ENCODE results near the gene LRWD1. TPM values are rescaled to one million over a fixed set of nuclear protein-coding genes. Genes with fewer than 3 reads are reported as not detected.

Gene LRWD1
- total RNA-seq, 1 experiment from 2014 or later = 55.8 TPM

- no TSS peak for BruUV-seq (replicated peaks)
- Histone ChIP-seq H3K4me1 (ENCODE audit: control insufficient read depth, insufficient read depth, low read length) (peaks cover 3% of the 10 kb centered on the region), H3K36me3 (ENCODE audit: control insufficient read depth, insufficient read depth, low read length) (no peaks in the 10 kb centered on the region), H3K9me3 (ENCODE audit: control insufficient read depth, insufficient read depth, low read depth, low read length) (no peaks in the 10 kb centered on the region), H3K27ac (ENCODE audit: low read length) (no peak overlapping the region), H3K4me3 (ENCODE audit: low read depth in 2 of 2, low read length in 2 of 2) (no peak overlapping the region), H3K27me3 (ENCODE audit: control insufficient read depth, insufficient read depth, low read length) (no peaks in the 10 kb centered on the region)
- ChIA-PET POLR2A (interaction anchor here (0.5 kb wide), 1 partner anchor 76 kb away, joined by 3 read pairs; no protein-coding TSS in a partner anchor), CTCF (interaction anchor here (0.6 kb wide), 1 partner anchor 42 kb away, joined by 8 read pairs; no protein-coding TSS in a partner anchor)
- no peak for DNase-seq (ENCODE audit: low read depth, low spot score)
- in situ Hi-C loops (cut with HindIII; ENCODE audit: low pct_unique_long_range_greater_than_20kb, low sequenced_read_pairs) (no loop called here), intact Hi-C loops (cut with micrococcal nuclease; ENCODE audit: unreplicated experiment) (no loop called here)
- TF ChIP-seq POLR2AphosphoS5 (IDR thresholded peaks at IDR 0.05; ENCODE audit: low read depth, low read length) (no peak), TCF7L2 (IDR thresholded peaks at IDR 0.05; ENCODE audit: low read depth, low read length) (no peak), REST (IDR thresholded peaks at IDR 0.05; ENCODE audit: insufficient read depth in 1 of 2, low read depth in 2 of 2, low read length in 1 of 2) (no peak), SIN3A (IDR thresholded peaks at IDR 0.05; ENCODE audit: borderline replicate concordance, insufficient read depth, low read depth, low read length) (no peak)
- TF ChIP-seq, protein P1, sequence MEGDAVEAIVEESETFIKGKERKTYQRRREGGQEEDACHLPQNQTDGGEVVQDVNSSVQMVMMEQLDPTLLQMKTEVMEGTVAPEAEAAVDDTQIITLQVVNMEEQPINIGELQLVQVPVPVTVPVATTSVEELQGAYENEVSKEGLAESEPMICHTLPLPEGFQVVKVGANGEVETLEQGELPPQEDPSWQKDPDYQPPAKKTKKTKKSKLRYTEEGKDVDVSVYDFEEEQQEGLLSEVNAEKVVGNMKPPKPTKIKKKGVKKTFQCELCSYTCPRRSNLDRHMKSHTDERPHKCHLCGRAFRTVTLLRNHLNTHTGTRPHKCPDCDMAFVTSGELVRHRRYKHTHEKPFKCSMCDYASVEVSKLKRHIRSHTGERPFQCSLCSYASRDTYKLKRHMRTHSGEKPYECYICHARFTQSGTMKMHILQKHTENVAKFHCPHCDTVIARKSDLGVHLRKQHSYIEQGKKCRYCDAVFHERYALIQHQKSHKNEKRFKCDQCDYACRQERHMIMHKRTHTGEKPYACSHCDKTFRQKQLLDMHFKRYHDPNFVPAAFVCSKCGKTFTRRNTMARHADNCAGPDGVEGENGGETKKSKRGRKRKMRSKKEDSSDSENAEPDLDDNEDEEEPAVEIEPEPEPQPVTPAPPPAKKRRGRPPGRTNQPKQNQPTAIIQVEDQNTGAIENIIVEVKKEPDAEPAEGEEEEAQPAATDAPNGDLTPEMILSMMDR (IDR thresholded peaks at IDR 0.05) = no peak
- ATAC-seq = no peak
These were observed 18.2 kb upstream of the LRWD1 start for GRCh38 chr7:102446387-102447156.

DNA sequence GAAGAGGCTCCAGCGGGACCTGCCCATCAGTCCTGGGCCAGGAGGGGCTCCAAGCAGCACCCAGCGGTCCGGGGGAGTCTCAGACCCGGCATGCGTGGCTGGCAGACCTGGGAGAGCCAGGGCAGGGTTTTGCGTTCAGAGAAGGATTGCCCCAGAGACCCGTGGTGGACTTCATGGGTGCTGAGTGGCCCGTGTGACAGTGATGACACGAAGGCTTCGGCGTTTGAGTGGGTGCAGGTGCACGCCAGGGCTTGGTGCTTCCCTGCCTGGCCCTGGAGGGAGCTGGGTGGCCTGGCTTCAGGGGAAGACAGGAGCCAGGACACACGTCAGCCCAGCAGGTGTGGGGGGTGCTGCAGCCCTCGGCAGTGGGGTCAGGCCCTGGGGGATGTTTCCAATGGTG is 17.5 kb upstream of the LRWD1 start:
- CTCF ChIA-PET = no interaction called here
- no peaks in the 10 kb centered on the region for H3K27me3 ChIP-seq (ENCODE audit: control insufficient read depth, insufficient read depth, low read length)
- no peak for DNase-seq (ENCODE audit: low read depth, low spot score)
- H3K27ac ChIP-seq (ENCODE audit: low read length) = no peak overlapping the region
- no peak overlapping the region for H3K4me3 ChIP-seq (ENCODE audit: low read depth in 2 of 2, low read length in 2 of 2)
- no peak for TF ChIP-seq SIN3A (IDR thresholded peaks at IDR 0.05; ENCODE audit: borderline replicate concordance, insufficient read depth, low read depth, low read length)
- no peak for TF ChIP-seq TCF7L2 (IDR thresholded peaks at IDR 0.05; ENCODE audit: low read depth, low read length)
- TF ChIP-seq, protein P1 (IDR thresholded peaks at IDR 0.05) = no peak
- TF ChIP-seq POLR2AphosphoS5 (IDR thresholded peaks at IDR 0.05; ENCODE audit: low read depth, low read length) = no peak
- no peak for TF ChIP-seq REST (IDR thresholded peaks at IDR 0.05; ENCODE audit: insufficient read depth in 1 of 2, low read depth in 2 of 2, low read length in 1 of 2)
- no peaks in the 10 kb centered on the region for H3K36me3 ChIP-seq (ENCODE audit: control insufficient read depth, insufficient read depth, low read length)
- POLR2A ChIA-PET = no interaction called here
- no TSS peak for BruUV-seq (replicated peaks)
- peaks cover 4% of the 10 kb centered on the region for H3K4me1 ChIP-seq (ENCODE audit: control insufficient read depth, insufficient read depth, low read length)
- in situ Hi-C loops (cut with HindIII; ENCODE audit: low pct_unique_long_range_greater_than_20kb, low sequenced_read_pairs) = no loop called here
- ATAC-seq = no peak
- no peaks in the 10 kb centered on the region for H3K9me3 ChIP-seq (ENCODE audit: control insufficient read depth, insufficient read depth, low read depth, low read length)
- intact Hi-C loops (cut with micrococcal nuclease; ENCODE audit: unreplicated experiment) = no loop called here
